NCI-H2196 treated with DMSO at 0.1 percent for 48 hours (cell line): ENCODE measurements around the gene OGFRL1.
"Not testable (repeated sequence)": the region's sequence is repeated elsewhere in the genome, so short reads cannot be mapped to it uniquely, and the experiment has no call there.

Experiments
- DNase-seq: peaks from one replicate; lab custom pipeline; 2025; ENCODE audit not compliant: unreplicated experiment; lab: John Stamatoyannopoulos, UW

Gene OGFRL1

GRCh38 chr6:71288228-71289038 lies at the start of gene OGFRL1:
OGFRL1 (plus strand) TSS chr6:71288811; CDS start chr6:71288937, 126 bp downstream.
- DNase-seq, result peak; percentile 60

- no peak for DNase-seq
These were observed 48.9 kb upstream of the OGFRL1 start for GRCh38 chr6:71239694-71240093.

GRCh38 chr6:71245265-71246049 lies 43.2 kb upstream of the OGFRL1 start:
- DNase-seq, result no peak

- DNase-seq, result no peak
These were observed 42.0 kb upstream of the OGFRL1 start for GRCh38 chr6:71246596-71246995.

- no peak for DNase-seq
These were observed 40.3 kb upstream of the OGFRL1 start for GRCh38 chr6:71248306-71248765.

GRCh38 chr6:71248878-71249544 lies 39.6 kb upstream of the OGFRL1 start:
- no peak for DNase-seq

- no peak for DNase-seq
These were observed 38.5 kb upstream of the OGFRL1 start for GRCh38 chr6:71250099-71250602.

- DNase-seq, result no peak
These were observed 36.2 kb upstream of the OGFRL1 start for GRCh38 chr6:71252410-71252809.

- no peak for DNase-seq
These were observed 35.7 kb upstream of the OGFRL1 start for GRCh38 chr6:71252960-71253359.

GRCh38 chr6:71254323-71254722 lies 34.3 kb upstream of the OGFRL1 start:
- DNase-seq, result no peak

- no peak for DNase-seq
These were observed 30.3 kb upstream of the OGFRL1 start for GRCh38 chr6:71258078-71258866.

- DNase-seq, result no peak
These were observed 28.6 kb upstream of the OGFRL1 start for GRCh38 chr6:71259888-71260604.

- no peak for DNase-seq
These were observed 25.7 kb upstream of the OGFRL1 start for GRCh38 chr6:71262914-71263313.

GRCh38 chr6:71266392-71266791 lies 22.2 kb upstream of the OGFRL1 start:
- DNase-seq, result not testable (repeated sequence)

- no peak for DNase-seq
These were observed 19.7 kb upstream of the OGFRL1 start for GRCh38 chr6:71268735-71269437.

GRCh38 chr6:71277926-71278600 lies 10.5 kb upstream of the OGFRL1 start:
- DNase-seq, result no peak

GRCh38 chr6:71279321-71279720 lies 9.3 kb upstream of the OGFRL1 start:
- no peak for DNase-seq

GRCh38 chr6:71279740-71280139 lies 8.9 kb upstream of the OGFRL1 start:
- no peak for DNase-seq

- DNase-seq, result no peak
These were observed 7.9 kb upstream of the OGFRL1 start for GRCh38 chr6:71280701-71281100.
